ENCODE results near the gene LPP.

GRCh38 chr3:188316723-188317070, 162.7 kb downstream of the LPP start:
- TF ChIP-seq POLR2AphosphoS5 (IDR thresholded peaks at IDR 0.05; ENCODE audit: low read depth, low read length) (no peak), POLR2A (IDR thresholded peaks at IDR 0.05; ENCODE audit: low read depth, low read length) (no peak)
